ENCODE results near the gene ABCA9.

ABCA9 gene

GRCh38 chr17:69059458-69060175, 1.1 kb downstream of the ABCA9 start:
- no peak for TF ChIP-seq EZH2phosphoT487 (IDR thresholded peaks at IDR 0.05; ENCODE audit: low read depth)
- TF ChIP-seq CTCF (IDR thresholded peaks at IDR 0.05; ENCODE audit: low read depth, low read length), result no peak
- H3K9me3 ChIP-seq (ENCODE audit: insufficient read depth, low read length), result peaks cover 4% of the 10 kb centered on the region; the same call in 1 of the 2 replicates
- H3K36me3 ChIP-seq (replicated peaks; ENCODE audit: low read depth, low read length), result no peaks in the 10 kb centered on the region
- H3K79me2 ChIP-seq (ENCODE audit: low read length), result no peaks in the 10 kb centered on the region
- H3K4me2 ChIP-seq (ENCODE audit: low read length), result no peak overlapping the region
- H3K4me1 ChIP-seq (ENCODE audit: low read length), result peaks cover 14% of the 10 kb centered on the region
- H2AFZ ChIP-seq (ENCODE audit: low read depth, low read length), result no peak overlapping the region
- H3K4me3 ChIP-seq (ENCODE audit: low read length), result no peak overlapping the region
- H3K27ac ChIP-seq (ENCODE audit: low read length), result no peak overlapping the region
- H3K9ac ChIP-seq (ENCODE audit: low read length), result no peak overlapping the region
- no peaks in the 10 kb centered on the region for H3K27me3 ChIP-seq (ENCODE audit: low read depth, low read length)
- no peaks in the 10 kb centered on the region for H4K20me1 ChIP-seq (ENCODE audit: insufficient read depth, low read length)

- no peaks in the 10 kb centered on the region for H3K79me2 ChIP-seq (ENCODE audit: low read length)
- H4K20me1 ChIP-seq (ENCODE audit: insufficient read depth, low read length), result no peaks in the 10 kb centered on the region
- H3K27me3 ChIP-seq (ENCODE audit: low read depth, low read length), result no peaks in the 10 kb centered on the region
- no peak overlapping the region for H3K27ac ChIP-seq (ENCODE audit: low read length)
- no peak overlapping the region for H3K4me2 ChIP-seq (ENCODE audit: low read length)
- H3K9ac ChIP-seq (ENCODE audit: low read length), result no peak overlapping the region
- no peak for TF ChIP-seq CTCF (IDR thresholded peaks at IDR 0.05; ENCODE audit: low read depth, low read length)
- peaks cover 4% of the 10 kb centered on the region; the same call in 1 of the 2 replicates for H3K9me3 ChIP-seq (ENCODE audit: insufficient read depth, low read length)
- no peak overlapping the region for H3K4me3 ChIP-seq (ENCODE audit: low read length)
- peaks cover 6% of the 10 kb centered on the region for H3K4me1 ChIP-seq (ENCODE audit: low read length)
- no peaks in the 10 kb centered on the region for H3K36me3 ChIP-seq (replicated peaks; ENCODE audit: low read depth, low read length)
- no peak overlapping the region for H2AFZ ChIP-seq (ENCODE audit: low read depth, low read length)
Observed at GRCh38 chr17:69058165-69058564, 2.6 kb downstream of the ABCA9 start.

GRCh38 chr17:69057280-69057679, 3.4 kb downstream of the ABCA9 start:
- peaks cover 4% of the 10 kb centered on the region; the same call in 1 of the 2 replicates for H3K9me3 ChIP-seq (ENCODE audit: insufficient read depth, low read length)
- H4K20me1 ChIP-seq (ENCODE audit: insufficient read depth, low read length), result no peaks in the 10 kb centered on the region
- no peak overlapping the region for H3K27ac ChIP-seq (ENCODE audit: low read length)
- no peak overlapping the region for H2AFZ ChIP-seq (ENCODE audit: low read depth, low read length)
- no peak overlapping the region for H3K9ac ChIP-seq (ENCODE audit: low read length)
- no peak overlapping the region for H3K4me2 ChIP-seq (ENCODE audit: low read length)
- H3K36me3 ChIP-seq (replicated peaks; ENCODE audit: low read depth, low read length), result no peaks in the 10 kb centered on the region
- peaks cover 6% of the 10 kb centered on the region for H3K4me1 ChIP-seq (ENCODE audit: low read length)
- H3K4me3 ChIP-seq (ENCODE audit: low read length), result no peak overlapping the region
- H3K79me2 ChIP-seq (ENCODE audit: low read length), result no peaks in the 10 kb centered on the region
- TF ChIP-seq CTCF (IDR thresholded peaks at IDR 0.05; ENCODE audit: low read depth, low read length) (no peak), EZH2phosphoT487 (IDR thresholded peaks at IDR 0.05; ENCODE audit: low read depth) (no peak)
- no peaks in the 10 kb centered on the region for H3K27me3 ChIP-seq (ENCODE audit: low read depth, low read length)

- Histone ChIP-seq H2AFZ (ENCODE audit: low read depth, low read length) (no peak overlapping the region), H3K9me3 (ENCODE audit: insufficient read depth, low read length) (peaks cover 4% of the 10 kb centered on the region; the same call in 1 of the 2 replicates), H3K4me3 (ENCODE audit: low read length) (no peak overlapping the region), H3K4me2 (ENCODE audit: low read length) (no peak overlapping the region), H3K27ac (ENCODE audit: low read length) (no peak overlapping the region), H3K36me3 (replicated peaks; ENCODE audit: low read depth, low read length) (no peaks in the 10 kb centered on the region), H4K20me1 (ENCODE audit: insufficient read depth, low read length) (no peaks in the 10 kb centered on the region), H3K27me3 (ENCODE audit: low read depth, low read length) (no peaks in the 10 kb centered on the region), H3K9ac (ENCODE audit: low read length) (no peak overlapping the region), H3K79me2 (ENCODE audit: low read length) (no peaks in the 10 kb centered on the region), H3K4me1 (ENCODE audit: low read length) (peaks cover 6% of the 10 kb centered on the region)
- TF ChIP-seq EZH2phosphoT487 (IDR thresholded peaks at IDR 0.05; ENCODE audit: low read depth) (no peak), CTCF (IDR thresholded peaks at IDR 0.05; ENCODE audit: low read depth, low read length) (no peak)
Observed at GRCh38 chr17:69056179-69056823, 4.4 kb downstream of the ABCA9 start.

All from OCI-LY3 (cell line).